Right renal pelvis (tissue), 4 donors: ENCODE measurements around the gene RPS24. TPM values are rescaled to one million over a fixed set of nuclear protein-coding genes. Genes with fewer than 3 reads are reported as not detected.

Experiments
- DNase-seq, 4 donors: peaks; one replicate each; pipeline ENCODE4 v3.0.0-alpha.2; 2013; ENCODE audit warnings: low read depth in 4 of 4, low spot score in 3 of 4, missing footprints in 1 of 4
- polyA plus RNA-seq, 4 donors: library from polyadenylated mRNA; unstranded; fragments of 120-200 nt; gene quantifications; one replicate each; pipeline ENCODE4 v1.2.1, GENCODE V29; 2013; ENCODE audit not compliant: insufficient read length in 4 of 4

Gene RPS24
- polyA plus RNA-seq, 4 donors = 3,094 to 3,415 (median 3,126) TPM

DNA sequence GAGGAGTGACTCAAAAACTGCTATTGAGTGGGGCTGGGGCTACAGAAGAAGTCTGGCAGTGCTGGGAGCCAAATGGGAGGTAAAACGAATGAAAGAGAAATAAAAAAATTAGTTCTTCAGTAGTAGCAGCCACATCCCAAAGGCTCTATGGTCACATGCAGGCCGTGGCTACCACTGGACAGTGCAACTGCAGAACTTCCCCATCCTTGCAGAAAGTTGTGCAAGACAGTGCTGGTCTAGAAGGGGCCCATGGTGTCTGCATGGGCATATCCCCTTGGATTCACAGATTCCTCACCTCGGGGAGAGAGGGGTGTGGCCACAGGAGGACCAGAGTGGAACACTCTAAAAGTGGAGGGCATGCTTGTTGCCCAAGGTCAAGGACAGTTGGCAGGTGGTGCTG, 47.6 kb downstream of the RPS24 start:
- no peak for DNase-seq

DNA sequence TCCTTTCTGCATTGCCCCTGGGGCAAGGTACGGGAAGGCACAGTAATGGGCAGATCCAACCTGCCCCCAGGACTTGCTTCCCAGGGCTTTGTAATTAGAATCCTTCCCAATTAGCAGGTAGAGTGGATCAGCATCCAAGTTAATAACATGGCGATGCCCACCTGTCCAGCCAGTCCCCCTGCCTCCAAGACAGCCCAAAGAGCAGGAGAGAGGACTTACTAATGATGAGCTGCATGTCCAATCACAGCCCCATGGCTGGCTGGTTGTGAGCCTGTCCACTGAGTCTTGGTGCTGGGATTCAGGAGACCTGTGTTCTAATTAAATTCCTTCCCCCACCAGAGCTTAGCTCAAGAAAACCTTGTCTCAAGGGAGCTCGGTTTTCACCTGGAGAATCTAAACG, 49.0 kb downstream of the RPS24 start:
- no peak for DNase-seq

Other genes with a start within 250 kb of the RPS24 start
- gene DLG5, start 107.1 kb upstream of the RPS24 start, polyA plus RNA-seq = 10 to 100 TPM; 38.2 to 42.0 (median 40.2) TPM
- 10 to 100 TPM; 16.1 to 19.7 (median 17.9) TPM for gene POLR3A, start 4.3 kb upstream of the RPS24 start, polyA plus RNA-seq